Fibroblast of peridontal ligament (primary cell): ENCODE results near the gene GID8.

Source experiments
- DNase-seq: peaks from one replicate; pipeline ENCODE4 v3.0.0-alpha.2; 2010; ENCODE audit errors: extremely low read depth

The GID8 gene

DNA sequence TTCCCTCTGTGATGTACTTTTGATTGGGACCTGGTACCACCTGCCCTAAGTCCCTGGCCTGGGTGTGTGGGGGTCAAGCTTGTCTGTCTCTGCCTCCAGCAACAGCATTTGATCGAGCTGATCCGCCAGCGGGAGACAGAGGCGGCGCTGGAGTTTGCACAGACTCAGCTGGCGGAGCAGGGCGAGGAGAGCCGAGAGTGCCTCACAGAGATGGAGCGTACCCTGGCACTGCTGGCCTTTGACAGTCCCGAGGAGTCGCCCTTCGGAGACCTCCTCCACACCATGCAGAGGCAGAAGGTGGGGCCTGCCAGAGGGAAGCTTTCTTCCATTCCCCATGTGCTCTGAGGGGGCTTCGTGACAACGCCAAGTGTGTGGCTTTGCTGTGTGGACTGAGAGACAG is 5.4 kb downstream of the GID8 start:
- DNase-seq, result no peak

DNA sequence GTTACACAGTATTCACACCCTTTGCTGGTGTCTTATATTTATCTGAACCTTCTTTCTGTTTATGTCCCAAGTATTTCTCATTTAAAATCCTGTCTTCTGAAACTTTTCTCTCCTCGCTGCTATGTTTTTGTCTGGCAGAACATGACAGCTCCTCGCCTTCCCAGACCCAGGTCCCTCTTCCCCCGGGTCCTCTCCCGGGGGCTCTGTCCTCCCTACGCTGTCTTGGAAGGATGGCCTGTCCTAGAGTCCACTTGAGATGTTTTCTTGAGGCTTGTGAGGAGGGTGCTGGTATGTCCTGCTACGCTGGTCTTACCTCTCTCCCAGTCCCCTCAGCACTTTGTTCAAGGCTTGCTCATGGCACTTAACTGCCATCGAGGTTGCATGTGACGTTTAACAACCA is 6.2 kb downstream of the GID8 start:
- no peak for DNase-seq

DNA sequence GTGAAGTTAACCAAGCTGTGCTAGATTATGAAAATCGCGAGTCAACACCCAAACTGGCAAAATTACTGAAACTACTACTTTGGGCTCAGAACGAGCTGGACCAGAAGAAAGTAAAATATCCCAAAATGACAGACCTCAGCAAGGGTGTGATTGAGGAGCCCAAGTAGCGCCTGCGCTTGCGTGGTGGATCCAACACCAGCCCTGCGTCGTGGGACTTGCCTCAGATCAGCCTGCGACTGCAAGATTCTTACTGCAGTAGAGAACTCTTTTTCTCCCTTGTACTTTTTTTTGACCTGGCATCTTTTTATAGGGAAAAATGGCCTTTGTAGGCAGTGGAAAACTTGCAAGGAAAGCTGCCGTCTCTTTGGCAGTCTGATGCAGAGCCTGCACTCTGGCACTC is 6.8 kb downstream of the GID8 start:
- no peak for DNase-seq

DNA sequence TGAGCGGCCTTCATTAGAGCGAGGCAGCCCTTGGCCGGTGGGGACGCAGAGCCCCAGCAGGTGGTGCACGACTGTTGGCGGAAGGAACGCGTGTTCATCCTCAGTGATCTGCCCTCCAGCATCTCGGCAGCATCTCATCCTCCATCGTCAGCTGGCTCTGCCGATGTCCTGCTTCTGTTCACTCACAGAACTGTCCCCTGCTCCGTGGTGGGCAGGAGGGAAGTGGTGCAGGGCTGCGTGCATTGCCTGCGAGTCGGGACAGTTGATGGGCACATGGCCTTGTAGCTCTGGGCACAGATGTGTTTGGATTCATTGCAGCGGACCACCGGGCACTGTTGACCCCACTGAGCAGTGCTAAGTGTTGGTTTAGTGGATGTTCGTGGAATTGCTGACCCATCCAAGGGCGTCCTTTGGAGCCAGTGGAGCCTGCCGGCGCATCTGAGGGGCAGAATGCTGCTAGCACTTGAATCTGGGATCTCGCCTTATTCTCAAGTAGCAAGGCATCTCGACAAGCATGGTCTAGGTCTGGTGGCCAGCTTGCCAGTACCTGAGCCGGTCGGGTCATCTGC is 7.9 kb downstream of the GID8 start:
- no peak for DNase-seq

DNA sequence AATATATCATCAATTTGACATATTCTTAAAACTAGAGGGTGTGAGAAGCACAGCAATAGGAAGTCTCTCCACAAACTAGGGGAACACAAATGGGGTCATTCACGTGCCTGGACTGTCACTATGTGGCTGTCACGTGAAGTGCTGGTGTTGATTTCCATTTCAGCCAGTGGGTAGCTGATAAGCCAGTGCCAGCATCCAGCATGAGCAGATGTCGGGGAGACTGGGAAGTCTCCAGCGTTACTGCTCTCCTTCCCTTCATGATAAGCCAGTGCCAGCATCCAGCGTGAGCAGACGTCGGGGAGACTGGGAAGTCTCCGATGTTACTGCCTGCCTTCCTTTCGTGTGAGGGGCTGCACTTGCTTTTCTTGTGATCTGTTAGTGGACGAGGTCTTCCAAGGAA is 9.0 kb downstream of the GID8 start:
- no peak for DNase-seq

DNA sequence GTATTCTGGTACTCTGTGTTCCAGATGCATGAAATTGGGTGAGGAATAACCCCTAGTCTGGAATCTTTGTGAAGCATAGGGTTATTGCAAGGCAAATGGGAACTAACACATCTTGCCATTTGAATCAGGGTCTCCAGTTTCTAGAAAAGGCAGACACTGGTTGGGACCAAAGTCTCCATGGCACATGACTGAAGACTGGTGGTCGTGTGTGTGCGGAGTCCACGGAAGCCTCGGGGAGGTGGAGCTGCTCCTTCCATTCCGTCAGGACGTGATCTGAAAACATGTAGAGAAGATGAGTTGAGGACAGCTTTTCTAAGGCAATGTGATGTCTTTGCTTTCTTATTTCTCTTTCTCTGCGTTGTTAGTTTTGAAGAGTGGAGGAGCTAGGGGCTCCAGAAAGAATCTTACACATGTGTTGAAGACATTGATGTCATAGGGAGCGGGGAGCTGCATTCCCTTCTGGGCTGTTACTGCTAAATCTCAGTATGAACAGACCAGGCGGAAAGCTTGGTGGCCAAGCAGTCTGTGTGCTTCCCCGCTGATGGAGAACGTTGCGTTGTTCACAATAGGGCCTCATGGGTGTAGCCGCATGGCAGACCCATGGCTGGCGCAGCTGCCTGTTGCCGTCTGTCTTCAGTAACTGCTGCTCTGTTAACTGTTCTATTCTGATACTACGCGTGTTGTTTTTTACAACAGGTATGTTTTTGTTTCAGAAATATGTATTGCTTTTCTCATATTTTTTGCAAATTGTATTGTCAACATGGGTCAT is 9.8 kb downstream of the GID8 start:
- no peak for DNase-seq

DNA sequence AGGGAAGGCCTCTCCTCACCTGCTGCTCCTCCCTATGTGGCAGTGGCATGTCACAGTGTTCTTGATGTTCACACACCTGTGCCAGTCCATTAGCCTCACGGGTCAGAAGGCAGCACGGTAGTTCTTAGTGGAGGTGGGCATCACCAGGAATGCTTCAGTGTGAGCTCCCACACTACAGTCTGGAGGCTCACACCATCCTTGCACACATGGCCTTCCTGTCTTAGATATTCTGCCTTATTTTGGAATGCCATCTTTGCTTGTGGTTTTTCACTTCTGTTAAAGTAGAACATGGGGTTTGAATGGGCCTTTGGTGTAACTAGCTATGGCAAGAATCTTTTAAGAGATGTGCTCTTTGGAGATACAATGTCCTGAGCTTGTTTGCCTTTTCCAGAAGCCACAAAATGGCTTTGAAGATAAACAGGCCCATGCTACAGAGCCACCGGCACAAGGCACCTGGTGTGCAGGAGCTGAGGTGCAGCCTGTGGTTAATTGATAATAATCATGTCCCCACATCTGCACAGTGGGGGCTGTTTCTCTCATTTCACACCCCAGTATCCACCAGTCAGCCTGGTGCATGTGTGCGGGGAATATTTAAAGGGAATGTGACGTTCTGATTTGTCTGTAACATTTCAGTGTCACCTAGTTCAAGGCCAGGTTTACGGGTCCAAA is 11.3 kb downstream of the GID8 start:
- DNase-seq, result no peak

DNA sequence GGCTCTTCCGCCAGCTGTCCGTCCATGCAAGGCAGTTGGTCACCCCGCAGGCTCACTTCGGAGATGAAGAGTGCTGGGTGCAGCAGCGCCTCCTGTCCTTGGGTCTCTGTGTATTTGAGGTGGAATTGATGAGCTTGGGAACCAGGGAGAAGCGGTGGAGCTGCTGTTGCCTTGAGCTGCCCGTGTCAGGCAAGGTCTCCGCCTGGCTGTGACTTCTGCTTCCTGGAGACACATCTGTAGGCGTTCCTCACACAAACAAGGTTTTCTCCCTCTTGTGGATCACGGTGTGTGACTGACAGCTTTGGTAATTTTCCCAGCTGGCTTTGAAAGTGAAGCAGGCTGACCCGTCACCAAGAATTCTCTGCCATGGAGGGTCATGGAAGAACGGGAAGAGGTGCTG is 12.0 kb downstream of the GID8 start:
- no peak for DNase-seq

DNA sequence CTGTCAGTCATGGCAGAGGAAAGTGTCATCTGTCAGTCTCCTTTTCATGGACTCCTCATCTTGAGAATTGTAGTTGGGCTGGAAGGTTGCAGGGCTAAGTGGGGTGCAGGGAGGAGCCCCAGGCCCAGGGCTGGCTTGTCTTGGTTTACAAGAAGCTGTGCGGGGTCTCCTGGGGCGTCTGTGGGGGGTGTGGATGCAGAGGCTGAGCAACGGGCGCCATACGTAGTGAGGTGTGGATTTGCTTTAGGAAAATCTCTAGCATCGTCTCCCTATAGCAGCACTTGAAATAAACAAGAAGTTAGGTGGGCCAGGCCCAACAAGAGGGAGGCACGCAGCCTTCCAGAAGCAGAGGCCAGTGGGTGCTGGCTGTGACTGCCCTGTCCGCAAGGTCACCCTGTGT is 12.8 kb downstream of the GID8 start:
- no peak for DNase-seq

DNA sequence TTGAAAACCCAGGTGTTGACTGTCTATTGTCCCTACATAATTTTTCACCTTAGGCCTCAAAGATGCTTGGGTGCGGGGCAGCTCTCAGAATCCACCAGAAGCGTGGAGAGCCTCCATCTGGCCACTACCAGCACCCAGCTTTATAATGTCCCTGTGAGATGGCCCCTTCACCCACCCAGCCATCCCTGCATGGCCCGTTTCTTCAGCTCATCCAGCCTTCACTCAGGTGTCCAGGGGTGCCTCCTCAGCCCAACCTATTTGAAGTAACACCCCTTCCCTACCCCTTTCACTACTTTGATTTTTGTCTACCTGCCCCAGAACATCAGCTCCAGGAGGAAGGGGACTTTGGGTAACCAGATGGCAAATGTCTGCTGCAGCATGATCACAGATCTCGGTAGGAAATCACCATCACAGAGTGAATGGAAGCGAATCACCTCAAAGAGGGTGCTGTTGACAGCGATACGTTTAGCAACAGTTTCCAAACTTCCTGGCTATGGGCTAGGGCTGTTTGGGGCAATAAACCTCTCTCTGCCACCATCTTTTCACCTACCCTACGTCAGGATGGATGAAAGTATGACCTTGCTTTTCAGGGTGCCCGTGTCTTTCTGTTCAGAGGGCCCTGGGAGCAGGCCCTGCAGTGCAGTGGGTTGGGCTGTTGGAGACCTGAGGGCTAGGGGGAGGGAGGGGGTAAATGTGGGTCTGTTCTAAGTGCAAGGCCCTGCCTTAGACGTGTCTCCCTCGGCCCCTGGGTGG is 13.4 kb downstream of the GID8 start:
- no peak for DNase-seq

DNA sequence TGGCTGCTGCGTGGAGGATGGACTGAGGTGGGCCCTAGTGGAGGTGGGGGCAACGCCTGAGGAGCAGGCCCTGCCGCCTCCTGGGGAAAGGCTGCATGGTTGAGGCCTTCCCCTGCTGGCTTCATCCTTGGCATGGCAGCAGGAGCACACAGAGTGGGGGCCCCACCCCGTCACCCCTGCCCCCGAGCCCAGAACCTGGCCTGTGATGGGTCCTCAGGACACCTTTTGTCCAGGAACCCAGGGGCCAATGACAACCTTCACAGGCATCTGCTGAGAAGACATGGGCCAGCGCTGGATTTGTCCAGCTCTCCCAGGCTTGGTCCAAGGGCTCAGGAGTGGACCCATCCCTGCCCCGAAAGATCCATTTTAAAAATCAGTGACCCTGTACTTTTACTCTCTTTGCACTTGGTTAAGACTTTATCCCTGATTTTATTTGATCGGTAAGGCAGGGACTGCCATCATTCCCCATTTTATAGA is 14.0 kb downstream of the GID8 start:
- no peak for DNase-seq

DNA sequence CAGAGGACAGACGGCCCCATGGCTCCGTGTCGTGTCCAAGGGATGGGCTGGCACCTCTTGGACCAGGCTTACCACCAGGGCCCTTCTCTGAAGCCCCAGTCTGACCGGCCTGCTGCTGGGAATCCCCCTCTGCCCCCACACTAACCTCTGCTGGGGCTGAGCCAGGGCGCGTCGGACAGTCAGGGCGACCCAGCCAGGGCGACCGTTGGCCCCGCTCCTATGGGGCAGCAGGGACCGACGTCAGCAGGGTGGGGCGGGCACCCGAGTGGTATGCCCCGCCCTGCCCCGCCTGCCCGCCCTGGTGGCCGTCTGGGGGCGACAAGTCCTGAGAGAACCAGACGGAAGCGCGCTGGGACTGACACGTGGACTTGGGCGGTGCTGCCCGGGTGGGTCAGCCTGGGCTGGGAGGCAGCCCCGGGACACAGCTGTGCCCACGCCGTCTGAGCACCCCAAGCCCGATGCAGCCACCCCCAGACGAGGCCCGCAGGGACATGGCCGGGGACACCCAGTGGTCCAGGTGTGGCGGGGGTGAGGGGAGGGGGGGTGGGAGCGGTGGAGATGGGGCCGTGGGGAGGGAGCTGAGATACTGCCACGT is 14.5 kb downstream of the GID8 start, which contains the start of gene SLC17A9:
Gene SLC17A9 (plus strand): TSS at position 337 of the 595 bp plus-strand sequence. CDS start 122 bp downstream, at position 459.
- no peak for DNase-seq

DNA sequence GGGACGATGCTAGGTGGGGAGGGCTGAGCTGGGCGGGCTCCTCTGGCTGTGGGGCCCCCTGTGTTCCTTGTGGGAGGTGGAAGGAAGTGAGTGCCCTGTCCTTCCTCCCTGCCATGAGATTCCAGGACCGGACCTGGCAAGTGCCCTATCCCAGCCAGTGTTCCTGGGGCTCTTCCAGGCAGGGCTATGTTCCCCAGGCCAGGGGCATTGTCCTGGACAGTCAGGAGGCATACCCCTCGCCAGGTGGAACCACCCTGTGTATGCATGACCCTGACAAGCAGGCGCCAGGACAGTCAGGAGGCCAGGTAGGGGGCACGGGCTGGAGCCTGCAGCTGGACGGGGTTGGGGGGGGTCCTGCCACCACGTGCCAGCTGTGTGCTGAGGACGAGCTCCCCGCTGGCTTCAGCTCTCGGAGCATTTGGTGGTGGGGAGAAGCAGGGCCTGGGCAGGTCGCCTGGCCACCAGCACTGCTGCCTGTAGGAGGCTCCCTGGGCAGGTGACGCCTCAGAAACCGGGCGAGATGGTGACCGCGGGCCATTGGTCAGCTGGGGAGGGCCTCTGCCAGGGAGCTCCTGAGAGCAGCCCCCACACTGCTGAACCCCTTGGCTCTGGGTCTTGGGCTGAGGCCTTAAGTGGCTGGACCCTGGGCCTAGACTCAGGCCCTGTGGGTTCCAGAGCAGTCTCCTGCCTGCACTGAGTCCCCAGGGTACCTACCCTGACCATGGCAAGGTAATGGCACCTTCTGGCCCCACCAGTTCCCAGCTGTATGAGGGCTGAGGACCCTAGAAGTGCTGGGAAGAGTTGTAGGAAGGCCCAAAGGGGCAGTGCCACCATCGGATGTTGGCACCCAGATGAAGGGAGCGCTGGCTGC is 15.3 kb downstream of the GID8 start:
- DNase-seq, result no peak

DNA sequence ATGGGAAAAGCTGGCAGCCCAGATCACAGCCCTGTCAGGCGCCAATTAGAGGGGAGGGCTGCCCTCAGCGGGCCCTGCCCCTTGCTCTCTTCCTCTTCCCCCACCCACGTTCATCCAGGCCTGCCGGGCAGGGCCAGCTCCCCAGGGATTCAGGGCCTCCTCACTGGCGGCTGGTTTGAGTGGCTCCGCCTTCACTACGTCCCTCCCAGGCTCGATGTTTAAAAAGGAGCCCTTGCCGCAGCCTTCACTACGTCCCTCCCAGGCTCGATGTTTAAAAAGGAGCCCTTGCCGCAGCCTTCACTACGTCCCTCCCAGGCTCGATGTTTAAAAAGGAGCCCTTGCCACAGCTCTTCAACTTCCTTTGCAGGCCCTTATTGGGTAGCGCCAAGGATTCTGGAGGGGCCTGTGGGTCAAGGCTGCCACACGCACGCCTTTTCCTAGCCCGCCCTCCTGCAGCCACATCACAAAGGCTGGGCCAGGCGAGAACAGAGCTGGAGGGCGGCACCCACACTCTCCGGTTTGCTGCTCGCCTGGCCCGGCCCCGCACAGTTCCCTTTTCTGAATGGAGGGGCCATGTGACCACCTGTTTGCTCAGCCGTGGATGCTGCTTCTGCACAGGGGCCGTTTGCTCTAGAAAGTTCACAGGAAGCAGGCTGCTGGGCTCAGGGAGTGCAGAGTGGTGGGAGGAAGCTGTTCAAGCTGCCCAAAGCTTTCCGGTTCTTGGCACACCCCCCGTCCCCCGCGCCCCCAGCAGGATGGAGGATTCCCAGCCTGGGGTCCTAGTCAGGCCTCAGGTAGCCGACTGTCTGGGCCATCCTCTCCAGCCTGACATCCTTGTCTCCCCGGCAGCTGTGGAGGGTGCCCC is 16.1 kb downstream of the GID8 start:
- peak; percentile 73 for DNase-seq

DNA sequence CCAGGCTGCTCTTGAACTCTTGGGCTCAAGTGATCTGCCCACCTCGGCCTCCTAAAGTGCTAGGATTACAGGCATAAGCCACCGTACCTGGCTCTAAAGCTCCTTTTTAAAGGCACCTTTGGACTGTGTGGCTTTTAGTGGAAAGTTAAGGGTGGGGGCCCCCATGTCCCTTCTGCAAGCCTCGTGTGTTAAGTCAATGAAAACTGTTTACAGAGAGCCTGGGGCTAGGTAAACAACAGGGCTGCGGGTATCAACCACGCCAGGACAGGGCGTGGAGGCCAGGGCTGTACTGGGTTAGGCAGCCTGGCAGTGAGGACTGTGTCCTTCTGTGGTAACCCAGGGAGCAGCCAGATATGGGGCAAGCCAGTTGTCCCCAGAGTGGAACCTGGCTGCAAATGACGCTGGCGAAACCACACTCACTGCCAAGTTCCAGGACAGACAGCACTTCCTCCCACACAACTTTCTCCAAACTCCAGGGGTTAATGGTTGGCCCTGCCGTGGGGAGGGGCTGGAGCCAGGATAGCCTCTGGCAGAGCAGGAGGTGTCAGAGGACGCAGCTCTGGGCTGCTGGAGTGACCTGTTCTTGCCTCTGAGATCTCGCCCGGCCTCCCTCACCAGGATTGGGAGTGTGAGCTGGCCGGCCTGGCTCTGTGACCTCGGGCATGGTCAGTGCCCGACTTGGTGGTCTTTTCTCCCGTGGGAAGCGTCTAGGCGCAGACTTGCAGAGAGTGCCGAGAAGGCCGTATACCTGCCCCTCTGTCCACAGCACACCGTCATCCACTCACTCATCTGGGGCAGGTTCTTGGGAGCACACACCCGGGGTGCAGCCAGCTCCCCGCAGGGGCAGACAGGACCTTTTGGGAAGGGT is 17.8 kb downstream of the GID8 start:
- no peak for DNase-seq

DNA sequence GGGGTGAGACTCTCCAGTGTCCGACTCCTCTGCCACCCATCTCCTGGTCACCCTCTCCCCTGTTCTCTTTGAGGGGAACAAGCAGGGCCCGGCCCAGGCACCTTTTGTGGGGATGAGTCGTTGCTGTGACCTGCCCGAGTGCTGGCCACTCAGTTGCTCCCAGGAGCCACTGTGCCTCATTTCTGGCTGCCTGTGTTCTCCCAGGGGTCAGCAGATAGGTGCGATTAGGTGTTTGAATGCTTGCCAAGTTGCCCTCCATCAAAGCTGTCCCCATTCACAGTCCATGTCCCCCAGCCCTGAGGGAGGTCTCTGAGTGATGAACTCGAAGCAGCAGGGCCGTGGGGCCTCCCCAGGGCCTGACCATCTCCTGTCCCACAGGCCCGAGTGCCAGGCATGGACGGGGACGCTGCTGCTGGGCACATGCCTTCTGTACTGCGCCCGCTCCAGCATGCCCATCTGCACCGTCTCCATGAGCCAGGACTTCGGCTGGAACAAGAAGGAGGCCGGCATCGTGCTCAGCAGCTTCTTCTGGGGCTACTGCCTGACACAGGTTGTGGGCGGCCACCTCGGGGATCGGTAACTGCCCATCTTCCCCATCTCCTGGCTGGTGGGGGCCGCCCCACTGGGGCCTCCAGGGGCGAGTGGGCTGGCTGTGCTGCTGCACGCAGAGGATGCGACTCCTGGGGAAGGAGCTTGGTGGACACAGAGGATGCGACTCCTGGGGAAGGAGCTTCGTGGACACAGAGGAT is 18.6 kb downstream of the GID8 start:
- no peak for DNase-seq

DNA sequence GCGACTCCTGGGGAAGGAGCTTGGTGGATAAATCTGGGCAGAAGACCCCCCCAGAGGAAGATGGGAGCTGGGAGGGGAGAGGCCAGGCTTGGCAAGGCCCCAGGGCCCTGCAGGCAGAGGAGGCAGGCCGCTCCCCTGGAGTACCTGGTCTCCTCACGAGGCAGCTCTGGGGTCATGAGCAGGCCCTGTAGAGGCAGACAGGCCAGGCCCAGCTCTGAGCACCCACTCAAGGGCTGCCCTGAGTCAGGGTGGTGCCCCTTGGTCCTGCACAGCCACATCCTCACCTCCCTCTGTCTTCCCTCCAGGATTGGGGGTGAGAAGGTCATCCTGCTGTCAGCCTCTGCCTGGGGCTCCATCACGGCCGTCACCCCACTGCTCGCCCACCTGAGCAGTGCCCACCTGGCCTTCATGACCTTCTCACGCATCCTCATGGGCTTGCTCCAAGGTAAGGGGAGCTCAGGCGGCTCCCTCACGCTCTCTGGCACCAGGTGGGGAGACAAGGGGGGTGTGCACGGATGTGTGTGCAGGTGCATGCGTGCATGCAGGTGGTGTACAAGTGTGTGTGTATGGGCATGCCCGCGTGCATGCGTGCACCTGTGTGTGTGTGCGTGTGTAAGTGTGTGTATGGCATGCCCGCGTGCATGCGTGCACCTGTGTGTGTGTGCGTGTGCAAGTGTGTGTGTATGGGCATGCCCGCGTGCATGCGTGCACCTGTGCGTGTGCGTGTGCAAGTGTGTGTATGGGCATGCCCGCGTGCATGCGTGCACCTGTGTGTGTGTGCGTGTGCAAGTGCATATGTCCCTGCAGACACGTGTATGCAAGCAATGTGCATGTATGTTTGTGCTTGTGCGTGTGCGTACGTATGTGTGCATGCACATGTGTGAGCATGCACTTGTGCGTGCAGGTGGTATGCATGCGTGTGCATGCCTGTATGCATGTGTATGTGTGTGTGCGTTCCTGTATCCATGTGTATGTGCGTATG is 19.5 kb downstream of the GID8 start:
- DNase-seq, result no peak
